Stimulated activated naive B cell treated with anti-CD40 and anti-IgM and Interleukin-4, amounts not matched to agents 10 μg/mL and 1 μg/mL and 100 μg/mL, for 72 hours (primary cell): Measurements from ENCODE around the gene PARG.
"Not testable (repeated sequence)": the region's sequence is repeated elsewhere in the genome, so short reads cannot be mapped to it uniquely, and the experiment has no call there.

Experiments used
- ATAC-seq, 2 donors: fragments of 150-1000 bp; cut with Tn5 transposase; replicated peaks; 2 replicates each; pipeline ENCODE4 v1.10.0; 2021; ENCODE audit warnings: moderate library complexity in 1 of 2
- DNase-seq: peaks from one replicate; pipeline ENCODE4 v3.0.0; 2021
- H3K27ac Mint-ChIP-seq: one replicate; pipeline ENCODE4 v1.8.0; 2022; ENCODE audit warnings: mild to moderate bottlenecking, mixed read lengths
- H3K27me3 Mint-ChIP-seq, 2 donors: one replicate each; pipeline ENCODE4 v1.8.0; 2022; ENCODE audit warnings: mixed read lengths in 2 of 2
- H3K36me3 Mint-ChIP-seq, 2 donors: one replicate each; pipeline ENCODE4 v1.8.0; 2022; ENCODE audit warnings: mixed read lengths in 2 of 2, mild to moderate bottlenecking in 1 of 2
- H3K4me1 Mint-ChIP-seq, 2 donors: one replicate each; pipeline ENCODE4 v1.8.0; 2022; ENCODE audit warnings: mixed read lengths in 2 of 2, mild to moderate bottlenecking in 1 of 2
- H3K4me3 Mint-ChIP-seq, 2 donors: one replicate each; pipeline ENCODE4 v1.8.0; 2022; ENCODE audit warnings: mild to moderate bottlenecking in 2 of 2, mixed read lengths in 2 of 2, moderate library complexity in 1 of 2
- H3K9me3 Mint-ChIP-seq, 2 donors: one replicate each; pipeline ENCODE4 v1.8.0; 2022; ENCODE audit warnings: mixed read lengths in 2 of 2, mild to moderate bottlenecking in 1 of 2

The PARG gene

DNA sequence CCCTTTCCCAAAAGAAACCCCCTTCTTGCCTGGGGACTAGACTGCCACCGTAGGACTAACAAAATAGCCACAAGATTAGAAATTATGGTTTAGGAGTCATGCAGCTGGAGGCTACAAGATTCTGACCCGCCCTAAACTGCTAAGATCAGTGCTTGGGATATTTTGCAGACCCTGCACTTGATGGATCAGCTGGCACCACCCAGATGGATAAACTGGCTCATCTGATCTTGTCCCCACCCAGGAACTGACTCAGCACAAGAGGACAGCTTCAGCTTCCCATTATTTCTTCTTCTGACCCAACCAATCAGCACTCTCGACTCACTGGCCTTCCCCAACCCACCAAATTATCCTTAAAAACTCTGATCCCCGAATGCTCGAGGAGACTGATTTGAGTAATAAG lies 10.6 kb downstream of the PARG start:
- not testable (repeated sequence) for ATAC-seq, DNase-seq, H3K9me3 Mint-ChIP-seq, H3K4me1 Mint-ChIP-seq, H3K4me3 Mint-ChIP-seq, H3K27ac Mint-ChIP-seq, H3K27me3 Mint-ChIP-seq
- peaks cover 11 to 17% of the 10 kb centered on the region in 2 donors for H3K36me3 Mint-ChIP-seq

DNA sequence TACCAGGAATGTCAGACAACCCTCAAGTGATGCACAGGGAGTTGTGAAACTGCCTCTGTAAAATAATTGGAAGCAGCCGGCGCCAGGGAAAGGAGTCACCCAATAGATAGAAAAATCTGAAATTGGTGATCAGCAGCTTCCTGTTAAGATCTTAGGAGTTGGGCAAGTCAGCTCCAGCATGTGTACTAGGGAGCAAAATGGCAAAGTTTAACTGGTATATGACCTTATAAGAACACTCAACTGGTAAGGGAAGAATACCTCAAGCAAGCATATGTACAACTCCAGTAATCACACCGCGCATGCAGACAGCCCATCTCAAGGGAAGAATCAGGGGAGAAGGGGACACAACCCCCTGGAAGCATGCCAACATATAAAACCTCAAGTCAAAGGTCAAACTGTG lies 18.3 kb downstream of the PARG start:
- not testable (repeated sequence) for H3K4me1 Mint-ChIP-seq, DNase-seq, ATAC-seq, H3K27me3 Mint-ChIP-seq, H3K4me3 Mint-ChIP-seq, H3K9me3 Mint-ChIP-seq, H3K27ac Mint-ChIP-seq
- H3K36me3 Mint-ChIP-seq = peaks cover 9 to 18% of the 10 kb centered on the region in 2 donors

DNA sequence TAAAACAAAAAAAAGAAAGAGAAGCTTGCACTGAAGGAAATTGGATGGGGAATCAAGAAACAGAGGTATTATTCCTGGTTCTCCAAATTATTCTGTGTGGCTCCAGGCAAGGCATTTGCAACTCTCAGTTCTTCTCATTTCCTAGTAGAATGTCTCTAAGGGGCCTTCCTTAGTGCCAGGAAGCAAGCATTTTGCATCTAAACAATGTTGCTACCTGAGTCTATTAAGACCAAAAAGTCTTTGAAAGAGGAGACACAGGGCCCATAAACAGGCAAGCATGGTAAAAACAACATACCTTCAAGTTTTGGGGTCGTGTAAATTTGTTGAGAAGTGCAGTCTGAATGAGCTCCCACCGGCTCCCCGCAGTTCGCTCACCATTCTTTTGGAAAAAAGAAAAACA lies 19.8 kb downstream of the PARG start:
- not testable (repeated sequence) for H3K9me3 Mint-ChIP-seq, DNase-seq, H3K4me3 Mint-ChIP-seq, H3K4me1 Mint-ChIP-seq, ATAC-seq, H3K27ac Mint-ChIP-seq, H3K27me3 Mint-ChIP-seq
- H3K36me3 Mint-ChIP-seq = peaks cover 9 to 19% of the 10 kb centered on the region in 2 donors

DNA sequence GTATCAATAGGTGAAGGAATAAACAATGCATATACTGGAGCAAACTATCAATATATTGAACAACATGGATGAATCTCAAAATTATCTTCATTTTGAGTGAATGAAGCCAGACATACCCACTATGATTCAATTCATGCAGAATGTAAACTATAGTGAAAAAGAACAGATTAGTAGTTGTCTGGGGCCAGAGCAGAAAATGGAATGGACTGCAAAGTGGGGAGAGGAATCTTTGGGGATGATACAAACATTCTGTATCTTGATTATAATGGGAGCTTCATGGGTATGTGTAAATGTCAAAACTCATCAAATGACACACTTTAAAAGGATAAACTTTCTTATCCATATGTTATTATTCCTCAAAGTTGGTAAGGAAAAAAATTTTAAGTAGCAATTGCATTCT lies 23.9 kb downstream of the PARG start:
- H3K27me3 Mint-ChIP-seq, DNase-seq, H3K4me1 Mint-ChIP-seq, H3K27ac Mint-ChIP-seq, H3K9me3 Mint-ChIP-seq, ATAC-seq, H3K4me3 Mint-ChIP-seq: not testable (repeated sequence)
- peaks cover 6 to 17% of the 10 kb centered on the region in 2 donors for H3K36me3 Mint-ChIP-seq

DNA sequence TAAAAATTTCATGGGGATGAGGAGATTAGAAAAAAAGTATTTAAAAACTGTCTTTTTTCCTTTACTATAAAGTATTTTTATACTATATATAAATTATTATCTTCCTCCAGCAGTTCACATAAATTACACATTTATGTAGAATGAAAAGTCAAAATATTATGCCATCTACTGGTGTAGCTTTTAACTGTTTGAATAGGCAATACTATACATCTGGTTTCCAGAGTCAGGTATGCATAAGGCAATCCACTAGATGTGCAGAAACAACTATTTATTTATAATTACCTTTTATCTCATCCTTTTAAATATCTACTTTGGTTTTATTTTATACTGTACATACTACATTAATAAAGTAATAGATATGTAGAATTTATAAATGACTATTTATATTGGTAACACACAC lies 25.4 kb downstream of the PARG start:
- not testable (repeated sequence) for H3K27ac Mint-ChIP-seq, H3K4me1 Mint-ChIP-seq, ATAC-seq, H3K9me3 Mint-ChIP-seq, DNase-seq, H3K4me3 Mint-ChIP-seq, H3K27me3 Mint-ChIP-seq
- peaks cover 6 to 13% of the 10 kb centered on the region in 2 donors for H3K36me3 Mint-ChIP-seq

DNA sequence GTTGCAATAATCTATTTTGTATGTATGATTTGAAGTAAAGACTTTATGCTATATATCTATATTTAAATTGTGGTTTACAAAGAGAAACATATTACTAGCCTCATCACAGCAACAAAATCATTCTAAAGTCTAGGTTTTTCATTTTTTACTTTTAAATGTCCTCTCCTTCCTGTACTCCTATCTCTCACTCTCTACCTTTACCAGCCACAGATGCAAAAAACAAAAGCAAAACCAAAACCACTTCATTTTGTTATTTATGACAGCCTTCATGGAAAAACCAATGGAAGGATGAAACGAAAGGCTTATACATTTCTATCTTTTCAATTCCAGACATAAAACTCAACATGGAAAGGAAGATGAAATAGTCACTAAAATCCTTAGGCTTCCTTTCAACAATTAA lies 31.5 kb downstream of the PARG start:
- ATAC-seq, H3K4me1 Mint-ChIP-seq, H3K27me3 Mint-ChIP-seq, DNase-seq, H3K9me3 Mint-ChIP-seq, H3K4me3 Mint-ChIP-seq, H3K27ac Mint-ChIP-seq: not testable (repeated sequence)
- peaks cover 8 to 14% of the 10 kb centered on the region in 2 donors for H3K36me3 Mint-ChIP-seq

DNA sequence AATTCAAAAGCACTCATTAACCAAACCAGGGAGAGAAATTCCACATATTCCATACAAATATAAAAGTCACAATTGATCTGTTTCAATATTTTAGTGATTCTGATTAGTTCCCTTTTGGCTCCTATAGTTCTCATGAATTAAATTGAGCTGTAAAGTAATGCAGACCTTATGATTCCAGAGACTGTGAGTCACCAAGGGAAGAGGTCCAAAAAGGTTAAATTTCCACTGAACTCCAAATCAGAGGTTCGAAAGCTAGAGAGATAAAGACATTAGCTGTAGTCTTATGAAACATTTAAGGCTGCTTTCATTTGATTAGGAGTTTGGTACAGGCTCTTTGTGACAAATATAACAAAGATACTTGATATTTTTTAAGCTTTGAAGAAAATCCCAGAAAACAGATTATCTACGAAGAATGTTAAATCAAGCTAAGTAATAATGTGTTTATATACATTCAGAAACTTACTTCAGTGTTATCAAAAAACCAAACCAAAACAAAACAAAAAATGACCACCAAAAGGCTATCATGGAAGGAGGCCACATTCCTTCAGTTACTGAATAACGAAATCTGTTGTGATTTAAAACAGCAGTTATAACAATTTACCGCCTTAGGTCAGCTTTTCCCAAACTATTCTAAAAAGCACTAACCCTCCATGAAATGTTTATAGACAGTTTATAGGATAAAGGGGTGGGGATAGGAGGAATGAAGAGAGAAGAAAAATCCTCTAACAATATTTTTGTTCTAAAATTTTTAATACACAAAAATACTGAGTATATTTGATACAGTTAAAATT lies 33.3 kb downstream of the PARG start:
- H3K27ac Mint-ChIP-seq, H3K27me3 Mint-ChIP-seq, H3K4me3 Mint-ChIP-seq, ATAC-seq, H3K4me1 Mint-ChIP-seq, H3K9me3 Mint-ChIP-seq, DNase-seq: not testable (repeated sequence)
- peaks cover 10 to 17% of the 10 kb centered on the region in 2 donors for H3K36me3 Mint-ChIP-seq

DNA sequence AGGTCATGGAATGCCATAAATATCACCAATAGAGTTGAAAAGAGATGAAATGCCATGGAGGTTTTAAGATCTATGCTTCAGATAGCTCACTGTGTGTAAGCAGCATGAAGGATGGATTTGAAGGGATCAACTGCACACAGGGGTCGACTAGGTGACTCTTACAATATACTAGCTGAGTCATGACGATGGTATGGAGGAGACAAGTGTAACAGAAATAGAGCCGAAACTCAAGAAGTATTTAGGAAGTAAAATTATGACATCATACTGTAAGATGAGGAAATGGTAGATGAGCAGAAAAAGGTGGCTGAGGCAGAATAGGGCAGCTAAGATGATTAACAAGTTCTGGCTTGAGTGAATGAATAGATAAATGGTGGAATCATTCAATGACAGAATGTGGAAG lies 38.0 kb downstream of the PARG start:
- H3K27me3 Mint-ChIP-seq, H3K4me3 Mint-ChIP-seq, H3K9me3 Mint-ChIP-seq, ATAC-seq, H3K27ac Mint-ChIP-seq, H3K4me1 Mint-ChIP-seq, DNase-seq: not testable (repeated sequence)
- H3K36me3 Mint-ChIP-seq = peaks cover 16 to 24% of the 10 kb centered on the region in 2 donors

DNA sequence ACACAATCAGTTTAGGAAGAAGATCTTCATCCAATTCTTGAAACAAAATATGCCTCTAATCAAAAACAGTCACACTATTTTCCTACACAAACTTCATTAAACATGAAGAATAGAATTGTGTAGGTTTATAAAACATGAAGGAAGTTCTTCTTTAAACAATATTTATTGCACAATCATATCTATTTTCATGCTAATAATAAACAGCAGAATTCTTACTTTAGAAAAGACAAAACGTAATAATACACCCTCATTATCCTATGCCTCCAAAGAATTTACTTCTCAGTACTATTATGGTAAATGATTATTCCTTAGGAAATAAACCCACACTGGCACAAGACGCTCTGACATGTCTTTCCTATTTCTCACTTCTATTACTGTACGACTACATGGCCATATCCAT lies 41.4 kb downstream of the PARG start:
- not testable (repeated sequence) for H3K9me3 Mint-ChIP-seq, DNase-seq, H3K27ac Mint-ChIP-seq, H3K4me3 Mint-ChIP-seq, H3K27me3 Mint-ChIP-seq, H3K4me1 Mint-ChIP-seq, ATAC-seq
- H3K36me3 Mint-ChIP-seq = peaks cover 16 to 33% of the 10 kb centered on the region in 2 donors

DNA sequence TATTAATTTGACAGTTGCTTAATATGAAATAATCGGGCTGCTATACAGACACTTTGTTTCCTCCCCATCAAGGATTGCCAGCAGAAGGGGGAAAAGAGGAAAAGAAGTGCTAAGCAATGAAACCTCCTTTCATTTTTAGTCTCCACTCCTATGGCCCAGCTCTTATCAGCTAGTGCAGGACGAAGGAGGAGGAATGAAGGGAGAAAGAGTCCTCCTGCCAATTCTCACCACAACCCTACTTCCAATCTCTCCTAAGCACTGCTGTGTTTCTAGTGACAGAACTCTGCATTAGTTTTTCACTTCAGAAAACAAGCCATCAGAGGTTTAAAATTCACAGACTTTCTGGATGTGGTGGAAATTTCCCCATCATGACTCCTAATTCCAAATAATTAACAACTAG lies 41.8 kb downstream of the PARG start:
- H3K27ac Mint-ChIP-seq, H3K4me3 Mint-ChIP-seq, H3K9me3 Mint-ChIP-seq, H3K27me3 Mint-ChIP-seq, DNase-seq, ATAC-seq, H3K4me1 Mint-ChIP-seq: not testable (repeated sequence)
- peaks cover 16 to 34% of the 10 kb centered on the region in 2 donors for H3K36me3 Mint-ChIP-seq

DNA sequence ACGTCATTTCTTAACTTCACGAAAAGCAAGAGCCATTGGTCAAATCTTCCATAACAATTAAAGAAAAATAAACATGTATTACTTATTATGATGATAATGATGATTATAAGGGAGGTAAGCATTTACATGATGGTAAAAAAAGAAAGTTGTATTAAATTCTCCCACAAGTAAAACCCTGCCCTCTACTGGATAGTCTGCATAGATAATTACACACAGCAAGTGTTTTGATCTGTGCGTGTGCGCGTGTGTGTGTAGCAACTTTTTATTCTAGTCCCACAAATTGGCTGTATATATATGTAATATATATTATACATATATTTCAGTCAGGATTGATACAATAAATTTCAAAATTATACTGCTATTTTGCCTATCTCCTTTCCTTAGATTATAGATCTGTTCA lies 51.8 kb downstream of the PARG start:
- H3K9me3 Mint-ChIP-seq, DNase-seq, H3K4me3 Mint-ChIP-seq, H3K27me3 Mint-ChIP-seq, ATAC-seq, H3K4me1 Mint-ChIP-seq, H3K27ac Mint-ChIP-seq: not testable (repeated sequence)
- peaks cover 13 to 22% of the 10 kb centered on the region in 2 donors for H3K36me3 Mint-ChIP-seq

DNA sequence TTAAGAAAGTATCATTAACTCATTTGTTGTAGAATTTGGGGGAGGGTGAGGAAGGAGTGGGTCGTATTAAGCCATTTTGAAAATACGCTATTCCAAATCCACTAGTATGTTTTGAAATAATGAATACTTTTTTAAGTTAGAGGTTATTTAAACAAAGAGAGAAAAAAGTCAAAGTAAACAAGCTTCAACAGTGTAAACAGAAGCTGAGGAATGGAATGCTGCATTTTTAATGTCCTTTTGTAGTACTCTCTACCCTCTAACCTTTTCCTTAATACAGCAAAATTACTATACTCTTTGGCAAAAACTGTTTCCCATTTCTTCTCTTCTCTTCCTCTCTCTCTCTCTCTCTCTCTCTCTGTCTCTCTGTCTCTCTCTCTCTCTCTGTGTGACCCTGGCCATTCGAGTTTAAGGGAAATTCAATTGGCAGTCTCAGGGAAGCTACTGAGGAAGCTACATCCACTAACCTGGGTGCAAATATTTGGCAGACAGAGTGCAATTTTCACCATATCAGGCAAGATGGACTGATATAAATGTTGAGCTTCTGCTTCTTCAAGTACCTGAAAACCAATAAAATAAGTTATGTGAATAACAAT lies 57.0 kb downstream of the PARG start:
- ATAC-seq, H3K4me3 Mint-ChIP-seq, DNase-seq, H3K4me1 Mint-ChIP-seq, H3K27me3 Mint-ChIP-seq, H3K9me3 Mint-ChIP-seq: not testable (repeated sequence)
- Mint-ChIP-seq H3K36me3 (peaks cover 13 to 24% of the 10 kb centered on the region in 2 donors), H3K27ac (peak overlapping the region; percentile 21)

DNA sequence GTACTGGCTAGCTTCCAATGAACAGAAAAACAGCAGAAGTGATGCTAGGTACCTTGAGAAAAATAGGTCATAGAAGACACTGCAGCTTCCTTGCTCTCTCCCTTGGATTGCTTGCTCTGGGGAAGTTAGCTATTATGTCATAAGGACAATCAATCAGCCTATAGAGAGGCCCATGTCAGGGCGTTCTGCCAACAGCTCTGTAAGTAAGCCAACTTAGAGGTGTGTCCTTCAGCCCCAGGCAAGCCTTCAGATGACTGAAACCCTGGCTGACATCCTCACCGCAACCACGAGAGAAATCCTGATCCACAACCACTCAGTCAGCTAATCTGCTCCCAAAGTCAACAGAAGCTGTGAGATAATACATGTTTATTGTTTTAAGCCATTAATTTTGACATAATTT lies 58.0 kb downstream of the PARG start:
- H3K27me3 Mint-ChIP-seq = not testable (repeated sequence)

DNA sequence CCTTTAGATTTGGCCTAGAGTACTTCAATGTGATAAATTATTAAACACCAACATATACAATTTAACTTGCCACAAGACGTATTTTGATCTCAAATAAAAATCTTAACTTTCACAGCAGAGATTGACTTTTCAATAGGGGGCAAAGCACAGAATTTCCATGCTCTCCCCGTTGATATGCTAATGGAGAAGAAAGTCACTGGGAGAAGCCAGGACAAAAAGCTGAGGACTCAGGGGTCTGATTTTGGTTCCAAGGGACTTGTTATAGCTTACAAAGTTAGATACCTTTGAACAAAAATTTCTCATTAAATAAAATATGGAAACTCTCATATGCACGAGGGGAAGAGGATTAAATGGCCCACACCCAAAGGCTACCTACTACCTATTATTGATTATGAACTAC lies 59.5 kb downstream of the PARG start:
- H3K4me3 Mint-ChIP-seq, H3K27ac Mint-ChIP-seq, H3K4me1 Mint-ChIP-seq, ATAC-seq, DNase-seq, H3K9me3 Mint-ChIP-seq, H3K27me3 Mint-ChIP-seq: not testable (repeated sequence)
- H3K36me3 Mint-ChIP-seq = peaks cover 11 to 19% of the 10 kb centered on the region in 2 donors

More for the DNA sequence above, 58.0 kb downstream of the PARG start:
- not testable (repeated sequence) for H3K27ac Mint-ChIP-seq, H3K4me3 Mint-ChIP-seq, ATAC-seq, DNase-seq, H3K4me1 Mint-ChIP-seq, H3K9me3 Mint-ChIP-seq
- H3K36me3 Mint-ChIP-seq = peaks cover 10 to 20% of the 10 kb centered on the region in 2 donors

DNA sequence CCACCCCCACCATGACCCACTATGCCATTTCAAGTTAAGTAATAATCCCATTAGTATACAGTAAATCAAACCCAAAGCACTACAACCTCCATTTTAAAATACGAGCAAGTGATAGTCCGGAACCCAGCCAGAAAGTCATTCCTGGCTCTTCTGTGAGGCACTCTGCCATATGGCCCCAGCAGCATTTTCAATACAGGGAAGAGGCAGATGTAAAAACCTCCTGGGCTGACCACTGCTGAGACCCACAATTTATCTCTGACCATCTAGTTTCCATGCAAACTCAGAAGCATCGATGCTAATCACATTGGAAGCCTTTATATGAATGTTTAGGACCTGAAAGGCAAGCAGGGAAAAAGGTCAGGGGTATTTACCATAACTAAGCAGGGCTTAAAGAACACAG lies 69.1 kb downstream of the PARG start:
- not testable (repeated sequence) for DNase-seq, H3K4me3 Mint-ChIP-seq, H3K36me3 Mint-ChIP-seq, H3K27ac Mint-ChIP-seq, H3K27me3 Mint-ChIP-seq, H3K9me3 Mint-ChIP-seq, H3K4me1 Mint-ChIP-seq, ATAC-seq
